HL-60 (cell line): ENCODE results near the gene PTPRQ.

ENCODE experiments used
- CTCF ChIP-seq: IDR thresholded peaks from one replicate; pipeline ENCODE4 v1.5.1; 2011; ENCODE audit warnings: low read length, control low read depth, inconsistent platforms; ENCODE audit not compliant: insufficient read depth
- POLR2AphosphoS5 ChIP-seq: IDR thresholded peaks from 2 replicates; pipeline ENCODE4 v1.6.1; 2012; ENCODE audit warnings: low read depth
- REST ChIP-seq: IDR thresholded peaks from 2 replicates; pipeline ENCODE4 v1.6.1; 2012; ENCODE audit warnings: low read depth; ENCODE audit not compliant: insufficient replicate concordance
- SPI1 ChIP-seq: IDR thresholded peaks from 2 replicates; pipeline ENCODE4 v1.6.1; 2012; ENCODE audit warnings: low read depth, mild to moderate bottlenecking, borderline replicate concordance

- no peak for TF ChIP-seq REST
- TF ChIP-seq CTCF, result no peak
- TF ChIP-seq POLR2AphosphoS5, result no peak
- TF ChIP-seq SPI1, result no peak
Observed at GRCh38 chr12:80504389-80505163, 60.5 kb downstream of the PTPRQ start.
